HG02759 (cell line): ENCODE measurements around the gene NFATC1.

Experiments used
- ATAC-seq: cut with Tn5 transposase; IDR thresholded peaks from one replicate; pipeline ENCODE4 v1.9.1; 2021; ENCODE audit warnings: mild to moderate bottlenecking, moderate library complexity; ENCODE audit not compliant: unreplicated experiment

Gene NFATC1

DNA sequence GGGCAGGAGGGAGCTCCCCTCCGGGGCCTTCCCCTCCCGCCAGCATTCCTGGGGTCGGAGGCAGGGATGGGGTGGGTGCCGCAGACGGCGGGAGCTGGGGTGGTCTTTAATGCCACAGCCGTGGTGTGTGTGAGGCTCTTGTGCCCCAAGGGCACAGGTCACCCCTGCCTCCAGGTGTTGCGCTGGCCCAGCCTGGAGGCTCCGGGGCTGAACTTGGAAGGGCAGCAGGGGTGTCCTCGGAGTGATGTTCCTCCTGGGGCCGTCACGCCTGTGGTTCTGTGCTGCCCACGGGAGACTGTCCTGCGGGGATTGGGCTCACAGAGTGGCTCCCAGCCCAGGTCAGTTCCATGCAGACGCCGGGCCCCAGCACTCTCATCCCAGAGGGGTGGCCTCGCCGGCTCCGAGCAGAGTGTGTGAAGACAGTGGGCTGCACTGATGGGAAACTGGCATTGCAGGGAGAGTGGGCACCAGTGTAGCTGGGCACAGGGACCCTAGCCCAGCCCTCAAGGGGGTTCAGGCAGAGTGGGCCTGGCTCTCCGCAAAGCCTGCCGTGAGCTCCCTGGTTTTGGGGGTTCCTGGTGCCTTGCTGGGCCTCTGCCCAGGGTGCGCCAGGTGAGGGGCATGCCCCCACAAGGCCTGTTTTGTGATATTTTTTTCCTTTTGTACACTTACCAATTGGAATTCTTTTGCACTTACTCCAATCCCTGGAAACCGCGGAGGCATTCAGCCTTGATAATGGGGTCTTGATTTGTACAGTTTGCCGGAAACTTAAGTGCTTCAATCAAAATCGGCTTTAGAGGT is 56.7 kb downstream of the NFATC1 start:
- no peak for ATAC-seq

DNA sequence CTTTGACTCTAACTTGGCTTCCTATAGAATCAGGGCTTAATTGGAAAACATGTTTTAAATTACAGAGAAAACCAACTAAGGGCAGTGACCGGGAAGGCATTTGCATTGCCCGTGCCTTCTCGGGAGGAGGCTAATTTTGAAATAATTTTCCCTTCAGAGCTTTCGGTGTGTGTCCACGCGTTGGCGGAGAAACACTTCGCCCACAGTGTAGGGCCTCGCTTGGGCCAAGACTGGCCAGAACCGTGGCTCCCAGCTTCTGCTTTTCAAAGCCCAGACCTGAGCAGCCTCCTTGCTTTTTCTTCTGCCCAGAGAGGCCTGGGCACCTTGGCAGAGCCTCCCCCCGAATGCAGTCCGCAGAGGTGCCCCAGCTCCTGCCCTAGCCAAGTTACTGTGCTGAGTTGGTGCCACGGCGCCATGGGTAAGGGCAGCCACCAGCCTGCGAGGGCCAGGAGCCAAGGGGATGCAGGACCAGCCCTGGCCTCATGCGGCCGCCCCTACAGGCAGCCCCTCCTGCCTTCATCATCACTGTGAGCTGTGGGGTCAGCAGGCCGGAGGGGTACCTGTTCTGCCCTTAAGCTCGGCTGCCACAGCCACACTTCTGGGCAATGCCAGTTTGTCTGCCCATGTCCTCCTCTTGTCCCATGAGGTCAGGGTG is 57.4 kb downstream of the NFATC1 start:
- no peak for ATAC-seq

DNA sequence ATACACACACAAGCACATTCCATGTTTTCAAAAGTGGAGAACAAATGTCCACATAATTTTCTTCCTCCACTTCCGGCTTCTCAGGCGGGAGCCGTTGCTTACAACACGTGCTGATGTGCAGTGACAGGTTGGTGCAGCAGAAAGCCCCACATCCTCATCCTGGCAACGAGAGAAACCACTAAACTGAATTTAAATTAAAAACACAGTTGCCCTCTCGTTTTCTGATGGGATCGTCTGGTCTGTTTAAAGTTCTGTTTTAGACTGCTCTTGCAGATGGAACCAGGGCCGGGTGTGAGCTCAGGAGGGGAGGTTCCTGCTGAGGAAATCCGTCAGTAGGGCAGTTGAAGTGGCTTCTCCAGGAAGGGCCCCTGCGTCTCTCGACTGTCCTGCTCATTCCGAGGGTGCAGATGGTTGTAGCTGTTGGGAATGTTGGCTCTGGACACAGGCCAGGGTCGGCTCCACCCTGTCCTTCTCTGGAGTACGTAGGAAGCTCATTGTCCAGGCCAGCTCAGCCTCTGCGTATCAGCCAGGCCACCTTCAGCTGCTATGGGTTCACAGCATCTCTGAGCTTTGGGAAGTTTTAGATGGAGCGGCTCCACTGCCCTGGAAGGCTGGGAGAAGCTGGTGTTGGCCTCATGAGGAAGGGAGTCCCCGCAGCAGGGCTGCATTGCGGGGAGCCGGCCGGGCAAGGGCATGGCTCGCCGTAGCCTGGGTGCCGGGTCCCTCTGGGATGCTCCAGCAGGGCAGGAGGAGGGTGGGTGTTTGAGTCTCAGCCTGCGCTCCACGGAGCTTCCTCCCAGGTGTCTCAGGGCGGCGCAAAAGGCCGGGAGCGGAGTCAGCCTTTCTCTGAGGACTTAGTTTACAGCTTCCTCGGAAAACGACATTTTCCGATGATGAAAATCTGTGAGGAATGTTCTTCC is 58.3 kb downstream of the NFATC1 start:
- no peak for ATAC-seq

DNA sequence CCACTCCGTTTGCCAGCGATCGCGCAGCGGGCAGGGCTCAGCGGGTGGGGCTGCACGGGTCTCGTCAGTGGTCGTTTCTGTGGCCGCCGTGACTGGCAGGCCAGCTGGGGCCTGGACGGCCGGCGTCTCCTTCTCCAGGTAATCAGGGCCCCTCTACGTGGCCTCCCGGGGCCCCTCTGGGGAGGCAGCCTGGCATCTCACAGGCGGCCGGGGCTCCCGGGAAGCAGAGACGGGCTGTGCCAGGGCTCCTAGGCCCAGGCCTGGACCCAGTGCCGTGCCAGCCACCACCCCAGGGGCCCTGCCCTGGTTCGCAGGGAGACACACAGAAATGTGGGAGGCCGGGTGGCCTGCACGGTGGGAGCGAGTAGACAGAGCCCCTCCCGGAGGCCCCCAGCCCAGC is 59.5 kb downstream of the NFATC1 start:
- no peak for ATAC-seq

- no peak for ATAC-seq
Observed at GRCh38 chr18:79456105-79456980, 60.6 kb downstream of the NFATC1 start.

GRCh38 chr18:79457239-79457638 is 61.5 kb downstream of the NFATC1 start:
- no peak for ATAC-seq

GRCh38 chr18:79457652-79458051 is 61.9 kb downstream of the NFATC1 start:
- no peak for ATAC-seq

DNA sequence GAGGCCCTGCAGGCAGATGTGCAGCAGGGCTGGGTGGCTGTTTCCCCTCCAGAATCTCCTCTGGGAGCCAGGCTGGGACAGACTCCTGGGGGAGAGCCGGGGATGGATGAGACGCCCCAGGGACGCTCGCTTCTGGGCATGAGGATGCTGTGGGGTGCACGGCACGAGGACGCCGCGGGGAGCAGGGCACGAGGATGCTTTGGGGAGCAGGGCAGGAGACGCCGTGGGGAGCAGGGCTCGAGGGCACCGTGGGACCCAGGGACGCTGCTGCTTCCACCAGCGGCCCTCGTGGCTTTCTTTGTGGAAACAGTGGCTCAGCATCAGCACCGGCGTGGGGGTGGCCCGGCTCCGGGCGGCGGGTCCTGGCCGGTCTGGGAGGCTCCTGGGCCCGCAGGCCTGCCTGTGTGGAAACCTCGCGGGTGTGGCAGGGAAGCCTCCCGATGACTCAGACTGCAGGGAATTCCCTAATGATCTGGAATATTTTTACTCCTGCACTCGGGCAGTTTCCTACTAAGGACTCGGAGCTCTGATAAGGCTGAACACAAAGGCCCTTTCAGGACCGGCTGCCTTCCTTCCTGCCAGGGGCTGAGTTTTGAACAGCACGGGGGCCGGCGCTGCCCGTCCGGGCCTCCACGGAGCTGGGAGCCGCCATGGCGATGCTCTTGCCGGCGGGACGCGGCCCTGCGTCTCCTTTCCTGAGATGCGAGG is 62.6 kb downstream of the NFATC1 start:
- no peak for ATAC-seq

DNA sequence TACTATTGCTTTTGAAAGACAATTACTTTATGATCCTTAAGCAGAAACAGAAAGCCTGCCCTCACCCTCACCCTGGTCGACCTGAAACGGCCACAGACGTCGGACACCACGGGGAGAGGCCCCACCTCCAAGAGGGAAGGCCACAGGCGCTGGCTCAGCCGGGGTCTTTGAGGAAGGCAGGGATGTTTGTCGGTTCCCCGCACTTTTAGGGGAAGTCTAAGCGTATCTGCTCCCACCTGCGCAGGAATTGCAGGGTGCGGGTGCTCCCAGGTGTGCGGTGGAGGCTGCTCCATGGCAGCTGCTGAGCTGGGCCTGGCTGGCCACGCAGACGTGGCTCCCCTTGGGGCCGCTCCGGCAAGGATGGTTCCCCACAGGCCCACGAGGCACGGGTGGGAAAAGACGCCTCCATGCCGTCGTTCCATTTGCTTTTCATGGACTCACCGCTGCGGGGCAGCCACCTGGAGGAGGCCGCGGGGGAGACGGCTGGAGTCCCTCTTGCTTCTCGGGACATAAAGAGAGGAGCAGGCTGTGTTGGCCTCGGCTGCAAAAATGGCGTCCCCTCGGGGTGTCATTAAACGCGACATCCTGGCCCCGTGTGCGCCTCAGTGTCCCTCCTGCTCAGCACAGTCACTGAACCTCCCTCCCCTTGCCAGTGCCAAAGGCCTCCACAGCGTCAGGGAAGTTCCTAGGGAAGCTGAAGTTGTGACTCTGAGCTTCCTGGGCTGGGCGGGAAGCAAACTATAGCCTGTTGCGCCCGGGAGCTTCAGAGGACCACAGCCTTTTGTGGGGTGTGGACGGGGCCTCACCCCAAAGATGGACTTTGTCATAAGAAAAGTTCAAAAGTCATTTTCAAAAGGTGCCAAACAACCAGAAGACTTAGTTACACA is 63.4 kb downstream of the NFATC1 start:
- ATAC-seq: no peak

DNA sequence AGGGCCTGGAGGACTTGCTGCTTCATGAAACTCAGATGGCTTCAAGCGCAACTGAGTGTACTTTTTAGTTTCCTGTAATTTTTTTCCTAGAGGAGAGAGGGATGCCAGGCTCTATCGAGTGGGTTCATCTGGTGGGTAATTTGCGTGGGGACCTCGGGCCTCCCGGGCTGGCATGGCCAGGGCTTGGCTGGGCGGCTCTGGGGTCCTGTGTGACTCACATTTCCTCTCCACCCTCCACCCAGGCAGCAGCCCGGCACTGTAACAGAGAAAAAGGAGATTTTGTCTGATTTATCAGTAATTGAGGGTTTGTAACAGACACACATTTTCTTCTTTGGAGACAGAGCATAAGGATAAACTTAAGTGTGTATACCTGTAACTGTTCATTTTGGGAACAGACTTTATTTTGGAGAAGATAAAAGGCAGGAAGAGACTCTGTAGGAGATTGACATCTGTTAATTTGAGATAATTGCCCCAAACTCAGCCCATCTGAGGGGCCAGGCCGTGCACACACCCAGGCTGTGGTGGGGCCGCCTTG is 64.3 kb downstream of the NFATC1 start:
- peak; percentile 41 for ATAC-seq

- peak; percentile 74 for ATAC-seq
Observed at GRCh38 chr18:79460481-79461300, 65.0 kb downstream of the NFATC1 start.

- no peak for ATAC-seq
Observed at GRCh38 chr18:79461627-79462026, 65.9 kb downstream of the NFATC1 start.

- no peak for ATAC-seq
Observed at GRCh38 chr18:79463424-79463960, 67.8 kb downstream of the NFATC1 start.

GRCh38 chr18:79465392-79465991 is 69.8 kb downstream of the NFATC1 start:
- ATAC-seq: peak; percentile 65

DNA sequence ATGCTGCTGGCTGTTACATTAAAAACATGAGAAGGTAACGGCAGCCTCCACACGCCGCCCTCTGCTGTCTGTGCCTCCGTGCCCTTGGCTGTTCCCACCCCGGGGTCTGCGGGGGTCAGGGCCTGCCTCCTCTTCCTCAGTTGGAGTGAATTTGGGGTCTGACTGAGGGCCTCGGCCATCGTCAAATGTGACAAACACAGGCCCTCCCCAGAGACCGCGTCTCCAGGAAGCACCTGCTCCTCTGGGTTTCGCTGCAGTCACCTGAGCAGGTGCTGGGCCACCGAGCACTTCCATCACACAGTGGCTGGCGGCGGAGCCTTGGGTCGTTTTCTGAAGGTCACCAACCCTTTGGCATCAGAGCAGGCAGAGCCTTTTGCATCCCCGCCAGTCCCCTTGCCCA is 70.9 kb downstream of the NFATC1 start:
- peak; percentile 58 for ATAC-seq

DNA sequence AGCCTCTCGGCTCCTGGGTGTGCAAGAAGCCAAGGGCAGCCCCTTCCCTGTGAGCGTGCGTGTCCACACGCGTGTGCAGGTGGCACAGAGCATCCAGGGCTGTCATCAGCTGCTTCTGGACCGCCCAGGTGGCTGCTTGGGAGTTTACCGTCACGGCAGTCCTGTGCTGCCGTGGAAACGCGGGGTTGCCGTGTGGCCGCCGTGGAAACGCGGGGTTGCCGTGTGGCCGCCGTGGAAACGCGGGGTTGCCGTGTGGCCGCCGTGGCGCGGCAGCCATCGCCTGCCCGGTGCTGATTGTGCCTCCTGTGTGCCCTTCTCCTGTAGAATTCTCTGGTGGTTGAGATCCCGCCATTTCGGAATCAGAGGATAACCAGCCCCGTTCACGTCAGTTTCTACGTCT is 71.4 kb downstream of the NFATC1 start:
- ATAC-seq: no peak
